HCEC 1CT (cell line): ENCODE measurements around the gene B2M.
"Not testable (repeated sequence)": the region's sequence is repeated elsewhere in the genome, so short reads cannot be mapped to it uniquely, and the experiment has no call there.

Source experiments
- DNase-seq: peaks from one replicate; pipeline ENCODE4 v3.0.0-alpha.2; 2017

The B2M gene

DNA sequence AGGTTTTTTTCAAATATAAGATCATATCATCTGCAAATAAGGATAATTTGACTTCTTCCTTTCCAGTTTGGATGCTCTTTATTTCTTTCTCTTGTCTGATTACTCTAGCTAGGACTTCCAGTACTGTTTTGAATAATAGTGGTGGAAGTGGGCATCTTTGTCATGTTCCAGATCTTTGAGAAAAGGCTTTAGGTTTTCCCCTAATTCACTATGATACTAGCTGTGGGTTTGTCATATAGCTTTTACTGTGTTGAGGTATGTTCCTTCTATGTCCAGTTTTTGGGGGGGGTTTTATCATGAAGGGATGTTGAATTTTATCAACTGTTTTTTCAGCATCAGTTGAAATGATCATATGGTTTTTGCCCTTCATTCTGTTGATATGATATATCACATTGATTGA lies 10.6 kb upstream of the B2M start:
- DNase-seq = not testable (repeated sequence)

DNA sequence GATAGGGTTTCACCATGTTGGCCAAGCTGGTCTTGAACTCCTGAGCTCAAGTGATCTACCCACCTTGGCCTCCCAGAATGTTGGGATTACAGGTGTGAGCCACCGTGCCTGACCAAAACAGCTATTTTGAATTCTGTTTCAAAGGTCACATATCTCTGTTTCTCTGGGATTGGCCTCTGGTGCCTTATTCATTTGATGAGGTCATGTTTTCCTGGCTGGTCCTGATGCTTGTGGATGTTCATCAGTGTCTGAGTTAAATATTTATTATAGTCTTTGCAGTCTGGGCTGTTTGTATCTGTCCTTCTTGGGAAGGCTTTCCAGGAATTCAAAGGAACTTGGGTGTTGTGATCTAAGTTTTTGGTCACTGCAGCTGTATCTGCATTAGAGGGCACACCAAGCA lies 5.3 kb upstream of the B2M start:
- DNase-seq = no peak

DNA sequence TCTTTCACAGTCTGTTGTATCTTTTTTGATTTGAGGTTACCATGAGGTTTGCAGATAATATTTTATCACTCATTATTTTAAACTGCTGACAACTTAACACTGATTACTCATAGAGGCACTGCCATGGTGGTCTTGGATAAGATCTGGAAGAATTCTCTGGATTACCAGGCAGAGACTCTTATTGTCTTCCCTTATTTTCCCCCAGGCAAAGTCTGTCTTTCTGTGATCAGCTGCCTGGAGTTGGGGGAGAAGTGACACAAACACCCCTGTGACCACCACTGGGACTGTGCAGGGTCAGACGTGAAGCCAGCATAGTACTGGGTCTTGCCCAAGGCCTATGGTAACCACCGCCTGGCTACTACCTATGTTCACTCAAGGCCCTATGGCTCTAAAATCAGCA lies 4.9 kb upstream of the B2M start:
- DNase-seq = no peak

DNA sequence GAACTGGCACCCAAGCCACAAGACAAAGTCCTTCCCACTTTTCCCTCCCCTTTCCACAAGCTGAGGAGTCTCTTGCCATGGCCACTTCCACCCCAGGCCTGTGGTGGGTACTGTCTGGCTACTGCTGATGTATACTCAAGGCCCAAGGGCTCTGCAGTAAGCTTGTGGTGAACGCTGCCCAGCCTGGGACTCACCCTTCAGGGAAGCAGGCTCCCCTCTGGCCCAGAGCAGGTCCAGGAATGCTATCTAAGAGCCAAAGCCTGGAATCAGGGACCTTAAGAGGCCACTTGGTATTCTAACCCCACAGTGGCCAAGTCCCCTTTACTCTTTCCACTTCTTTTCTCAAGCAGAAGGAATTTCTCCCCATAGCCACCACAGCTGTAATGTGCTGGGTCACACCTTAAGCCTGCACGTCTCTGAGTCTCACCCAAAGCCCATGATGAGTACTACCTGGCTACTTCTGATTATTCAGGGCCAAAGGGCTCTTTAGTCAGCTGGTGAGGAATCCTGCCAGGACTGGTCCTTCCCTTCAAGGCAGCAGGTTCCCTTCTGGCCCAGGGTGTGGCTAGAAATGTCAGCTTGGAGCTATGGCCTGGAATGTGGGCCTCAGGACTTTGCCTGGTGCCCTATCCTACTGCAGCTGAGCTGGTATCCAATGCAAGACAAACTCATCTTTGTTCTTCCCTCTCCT lies 4.2 kb upstream of the B2M start:
- DNase-seq = no peak

DNA sequence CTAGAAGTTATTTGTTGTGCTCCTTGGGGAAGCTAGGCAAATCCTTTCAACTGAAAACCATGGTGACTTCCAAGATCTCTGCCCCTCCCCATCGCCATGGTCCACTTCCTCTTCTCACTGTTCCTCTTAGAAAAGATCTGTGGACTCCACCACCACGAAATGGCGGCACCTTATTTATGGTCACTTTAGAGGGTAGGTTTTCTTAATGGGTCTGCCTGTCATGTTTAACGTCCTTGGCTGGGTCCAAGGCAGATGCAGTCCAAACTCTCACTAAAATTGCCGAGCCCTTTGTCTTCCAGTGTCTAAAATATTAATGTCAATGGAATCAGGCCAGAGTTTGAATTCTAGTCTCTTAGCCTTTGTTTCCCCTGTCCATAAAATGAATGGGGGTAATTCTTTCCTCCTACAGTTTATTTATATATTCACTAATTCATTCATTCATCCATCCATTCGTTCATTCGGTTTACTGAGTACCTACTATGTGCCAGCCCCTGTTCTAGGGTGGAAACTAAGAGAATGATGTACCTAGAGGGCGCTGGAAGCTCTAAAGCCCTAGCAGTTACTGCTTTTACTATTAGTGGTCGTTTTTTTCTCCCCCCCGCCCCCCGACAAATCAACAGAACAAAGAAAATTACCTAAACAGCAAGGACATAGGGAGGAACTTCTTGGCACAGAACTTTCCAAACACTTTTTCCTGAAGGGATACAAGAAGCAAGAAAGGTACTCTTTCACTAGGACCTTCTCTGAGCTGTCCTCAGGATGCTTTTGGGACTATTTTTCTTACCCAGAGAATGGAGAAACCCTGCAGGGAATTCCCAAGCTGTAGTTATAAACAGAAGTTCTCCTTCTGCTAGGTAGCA lies 851 bp upstream of the B2M start:
- peak; percentile 41 for DNase-seq

DNA sequence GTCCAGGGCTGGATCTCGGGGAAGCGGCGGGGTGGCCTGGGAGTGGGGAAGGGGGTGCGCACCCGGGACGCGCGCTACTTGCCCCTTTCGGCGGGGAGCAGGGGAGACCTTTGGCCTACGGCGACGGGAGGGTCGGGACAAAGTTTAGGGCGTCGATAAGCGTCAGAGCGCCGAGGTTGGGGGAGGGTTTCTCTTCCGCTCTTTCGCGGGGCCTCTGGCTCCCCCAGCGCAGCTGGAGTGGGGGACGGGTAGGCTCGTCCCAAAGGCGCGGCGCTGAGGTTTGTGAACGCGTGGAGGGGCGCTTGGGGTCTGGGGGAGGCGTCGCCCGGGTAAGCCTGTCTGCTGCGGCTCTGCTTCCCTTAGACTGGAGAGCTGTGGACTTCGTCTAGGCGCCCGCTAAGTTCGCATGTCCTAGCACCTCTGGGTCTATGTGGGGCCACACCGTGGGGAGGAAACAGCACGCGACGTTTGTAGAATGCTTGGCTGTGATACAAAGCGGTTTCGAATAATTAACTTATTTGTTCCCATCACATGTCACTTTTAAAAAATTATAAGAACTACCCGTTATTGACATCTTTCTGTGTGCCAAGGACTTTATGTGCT lies 527 bp downstream of the B2M start:
- DNase-seq = peak; percentile 37

DNA sequence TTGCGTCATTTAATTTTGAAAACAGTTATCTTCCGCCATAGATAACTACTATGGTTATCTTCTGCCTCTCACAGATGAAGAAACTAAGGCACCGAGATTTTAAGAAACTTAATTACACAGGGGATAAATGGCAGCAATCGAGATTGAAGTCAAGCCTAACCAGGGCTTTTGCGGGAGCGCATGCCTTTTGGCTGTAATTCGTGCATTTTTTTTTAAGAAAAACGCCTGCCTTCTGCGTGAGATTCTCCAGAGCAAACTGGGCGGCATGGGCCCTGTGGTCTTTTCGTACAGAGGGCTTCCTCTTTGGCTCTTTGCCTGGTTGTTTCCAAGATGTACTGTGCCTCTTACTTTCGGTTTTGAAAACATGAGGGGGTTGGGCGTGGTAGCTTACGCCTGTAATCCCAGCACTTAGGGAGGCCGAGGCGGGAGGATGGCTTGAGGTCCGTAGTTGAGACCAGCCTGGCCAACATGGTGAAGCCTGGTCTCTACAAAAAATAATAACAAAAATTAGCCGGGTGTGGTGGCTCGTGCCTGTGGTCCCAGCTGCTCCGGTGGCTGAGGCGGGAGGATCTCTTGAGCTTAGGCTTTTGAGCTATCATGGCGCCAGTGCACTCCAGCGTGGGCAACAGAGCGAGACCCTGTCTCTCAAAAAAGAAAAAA lies 1.2 kb downstream of the B2M start:
- DNase-seq = peak; percentile 77

DNA sequence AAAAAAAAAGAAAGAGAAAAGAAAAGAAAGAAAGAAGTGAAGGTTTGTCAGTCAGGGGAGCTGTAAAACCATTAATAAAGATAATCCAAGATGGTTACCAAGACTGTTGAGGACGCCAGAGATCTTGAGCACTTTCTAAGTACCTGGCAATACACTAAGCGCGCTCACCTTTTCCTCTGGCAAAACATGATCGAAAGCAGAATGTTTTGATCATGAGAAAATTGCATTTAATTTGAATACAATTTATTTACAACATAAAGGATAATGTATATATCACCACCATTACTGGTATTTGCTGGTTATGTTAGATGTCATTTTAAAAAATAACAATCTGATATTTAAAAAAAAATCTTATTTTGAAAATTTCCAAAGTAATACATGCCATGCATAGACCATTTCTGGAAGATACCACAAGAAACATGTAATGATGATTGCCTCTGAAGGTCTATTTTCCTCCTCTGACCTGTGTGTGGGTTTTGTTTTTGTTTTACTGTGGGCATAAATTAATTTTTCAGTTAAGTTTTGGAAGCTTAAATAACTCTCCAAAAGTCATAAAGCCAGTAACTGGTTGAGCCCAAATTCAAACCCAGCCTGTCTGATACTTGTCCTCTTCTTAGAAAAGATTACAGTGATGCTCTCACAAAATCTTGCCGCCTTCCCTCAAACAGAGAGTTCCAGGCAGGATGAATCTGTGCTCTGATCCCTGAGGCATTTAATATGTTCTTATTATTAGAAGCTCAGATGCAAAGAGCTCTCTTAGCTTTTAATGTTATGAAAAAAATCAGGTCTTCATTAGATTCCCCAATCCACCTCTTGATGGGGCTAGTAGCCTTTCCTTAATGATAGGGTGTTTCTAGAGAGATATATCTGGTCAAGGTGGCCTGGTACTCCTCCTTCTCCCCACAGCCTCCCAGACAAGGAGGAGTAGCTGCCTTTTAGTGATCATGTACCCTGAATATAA lies 2.0 kb downstream of the B2M start:
- DNase-seq = peak; percentile 46

DNA sequence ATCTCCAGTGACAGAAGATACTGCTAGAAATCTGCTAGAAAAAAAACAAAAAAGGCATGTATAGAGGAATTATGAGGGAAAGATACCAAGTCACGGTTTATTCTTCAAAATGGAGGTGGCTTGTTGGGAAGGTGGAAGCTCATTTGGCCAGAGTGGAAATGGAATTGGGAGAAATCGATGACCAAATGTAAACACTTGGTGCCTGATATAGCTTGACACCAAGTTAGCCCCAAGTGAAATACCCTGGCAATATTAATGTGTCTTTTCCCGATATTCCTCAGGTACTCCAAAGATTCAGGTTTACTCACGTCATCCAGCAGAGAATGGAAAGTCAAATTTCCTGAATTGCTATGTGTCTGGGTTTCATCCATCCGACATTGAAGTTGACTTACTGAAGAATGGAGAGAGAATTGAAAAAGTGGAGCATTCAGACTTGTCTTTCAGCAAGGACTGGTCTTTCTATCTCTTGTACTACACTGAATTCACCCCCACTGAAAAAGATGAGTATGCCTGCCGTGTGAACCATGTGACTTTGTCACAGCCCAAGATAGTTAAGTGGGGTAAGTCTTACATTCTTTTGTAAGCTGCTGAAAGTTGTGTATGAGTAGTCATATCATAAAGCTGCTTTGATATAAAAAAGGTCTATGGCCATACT lies 4.0 kb downstream of the B2M start:
- no peak for DNase-seq

DNA sequence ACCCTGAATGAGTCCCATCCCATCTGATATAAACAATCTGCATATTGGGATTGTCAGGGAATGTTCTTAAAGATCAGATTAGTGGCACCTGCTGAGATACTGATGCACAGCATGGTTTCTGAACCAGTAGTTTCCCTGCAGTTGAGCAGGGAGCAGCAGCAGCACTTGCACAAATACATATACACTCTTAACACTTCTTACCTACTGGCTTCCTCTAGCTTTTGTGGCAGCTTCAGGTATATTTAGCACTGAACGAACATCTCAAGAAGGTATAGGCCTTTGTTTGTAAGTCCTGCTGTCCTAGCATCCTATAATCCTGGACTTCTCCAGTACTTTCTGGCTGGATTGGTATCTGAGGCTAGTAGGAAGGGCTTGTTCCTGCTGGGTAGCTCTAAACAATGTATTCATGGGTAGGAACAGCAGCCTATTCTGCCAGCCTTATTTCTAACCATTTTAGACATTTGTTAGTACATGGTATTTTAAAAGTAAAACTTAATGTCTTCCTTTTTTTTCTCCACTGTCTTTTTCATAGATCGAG lies 4.5 kb downstream of the B2M start:
- no peak for DNase-seq

DNA sequence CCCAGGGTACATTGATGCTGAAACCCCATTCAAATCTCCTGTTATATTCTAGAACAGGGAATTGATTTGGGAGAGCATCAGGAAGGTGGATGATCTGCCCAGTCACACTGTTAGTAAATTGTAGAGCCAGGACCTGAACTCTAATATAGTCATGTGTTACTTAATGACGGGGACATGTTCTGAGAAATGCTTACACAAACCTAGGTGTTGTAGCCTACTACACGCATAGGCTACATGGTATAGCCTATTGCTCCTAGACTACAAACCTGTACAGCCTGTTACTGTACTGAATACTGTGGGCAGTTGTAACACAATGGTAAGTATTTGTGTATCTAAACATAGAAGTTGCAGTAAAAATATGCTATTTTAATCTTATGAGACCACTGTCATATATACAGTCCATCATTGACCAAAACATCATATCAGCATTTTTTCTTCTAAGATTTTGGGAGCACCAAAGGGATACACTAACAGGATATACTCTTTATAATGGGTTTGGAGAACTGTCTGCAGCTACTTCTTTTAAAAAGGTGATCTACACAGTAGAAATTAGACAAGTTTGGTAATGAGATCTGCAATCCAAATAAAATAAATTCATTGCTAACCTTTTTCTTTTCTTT lies 5.8 kb downstream of the B2M start:
- no peak for DNase-seq

DNA sequence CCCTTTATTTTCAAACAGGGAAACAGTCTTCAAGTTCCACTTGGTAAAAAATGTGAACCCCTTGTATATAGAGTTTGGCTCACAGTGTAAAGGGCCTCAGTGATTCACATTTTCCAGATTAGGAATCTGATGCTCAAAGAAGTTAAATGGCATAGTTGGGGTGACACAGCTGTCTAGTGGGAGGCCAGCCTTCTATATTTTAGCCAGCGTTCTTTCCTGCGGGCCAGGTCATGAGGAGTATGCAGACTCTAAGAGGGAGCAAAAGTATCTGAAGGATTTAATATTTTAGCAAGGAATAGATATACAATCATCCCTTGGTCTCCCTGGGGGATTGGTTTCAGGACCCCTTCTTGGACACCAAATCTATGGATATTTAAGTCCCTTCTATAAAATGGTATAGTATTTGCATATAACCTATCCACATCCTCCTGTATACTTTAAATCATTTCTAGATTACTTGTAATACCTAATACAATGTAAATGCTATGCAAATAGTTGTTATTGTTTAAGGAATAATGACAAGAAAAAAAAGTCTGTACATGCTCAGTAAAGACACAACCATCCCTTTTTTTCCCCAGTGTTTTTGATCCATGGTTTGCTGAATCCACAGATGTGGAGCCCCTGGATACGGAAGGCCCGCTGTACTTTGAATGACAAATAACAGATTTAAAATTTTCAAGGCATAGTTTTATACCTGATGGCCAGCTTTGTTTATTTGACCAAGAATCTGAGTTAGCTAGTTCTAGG lies 7.0 kb downstream of the B2M start:
- no peak for DNase-seq

DNA sequence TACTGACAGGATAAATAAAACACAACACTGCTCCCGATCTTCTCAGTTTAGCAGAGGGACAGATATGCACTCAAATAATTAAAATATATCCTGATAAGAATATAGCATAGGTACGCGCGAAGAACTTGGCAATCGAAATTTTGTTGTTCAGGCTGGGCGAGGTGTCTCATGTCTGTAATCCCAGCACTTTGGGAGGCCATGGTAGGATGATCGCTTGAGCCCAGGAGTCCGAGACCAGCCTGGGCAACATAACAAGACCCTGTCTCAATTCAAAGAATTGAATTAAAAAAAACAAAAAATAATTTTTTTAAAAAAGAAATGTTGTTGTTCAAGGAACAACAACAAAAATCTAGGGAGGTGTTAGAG lies 7.6 kb downstream of the B2M start:
- no peak for DNase-seq

DNA sequence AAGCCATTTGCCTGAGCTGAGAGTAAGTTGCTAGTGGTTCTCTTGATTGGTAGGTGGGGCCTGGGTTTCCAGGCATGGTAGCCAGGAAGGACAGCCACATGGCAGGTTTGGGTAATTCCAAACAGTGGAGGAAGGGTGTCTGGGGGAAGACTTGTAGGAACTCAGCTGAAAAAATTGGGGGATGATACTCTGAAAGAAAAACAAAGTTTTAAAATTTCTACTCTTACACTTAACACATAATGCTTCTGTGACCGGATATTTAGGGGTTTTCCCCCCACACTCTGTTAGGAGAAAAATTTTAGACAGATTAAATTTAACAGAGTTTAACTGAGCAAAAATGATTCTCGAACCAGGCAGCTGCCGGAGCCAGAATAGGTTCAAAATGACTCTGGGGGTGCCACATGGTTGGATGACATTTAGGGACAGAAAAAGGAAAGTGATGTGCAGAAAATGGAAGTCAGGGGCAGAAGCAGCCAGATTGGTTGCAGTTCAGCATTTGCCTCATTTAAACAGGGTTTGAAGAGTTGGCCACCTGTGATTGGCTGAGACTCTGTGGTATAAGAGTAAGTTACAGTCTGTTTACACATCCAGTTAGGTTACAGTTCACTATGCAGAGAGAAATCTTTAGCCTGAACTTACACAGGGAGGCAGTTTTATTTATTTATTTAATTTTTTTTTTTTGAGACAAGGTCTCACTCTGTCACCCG lies 8.1 kb downstream of the B2M start:
- DNase-seq = no peak

DNA sequence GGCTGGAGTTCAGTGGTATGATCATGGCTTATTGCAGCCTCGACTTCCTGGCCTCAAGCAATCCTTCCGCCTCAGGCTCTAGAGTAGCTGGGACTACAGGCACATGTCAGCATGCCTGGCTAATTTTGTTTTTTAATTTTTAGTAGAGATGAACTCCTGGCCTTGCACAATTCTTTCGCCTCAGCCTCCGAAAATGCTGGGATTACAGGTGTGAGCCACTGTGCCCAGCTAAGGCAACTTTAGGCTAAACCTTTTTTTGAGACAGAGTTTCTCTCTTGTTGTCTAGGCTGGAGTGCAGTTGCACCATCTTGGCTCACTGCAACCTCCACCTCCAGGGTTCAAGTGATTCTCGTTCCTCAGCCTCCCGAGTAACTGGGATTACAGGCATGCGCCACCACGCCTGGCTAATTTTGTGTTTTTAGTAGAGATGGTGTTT lies 8.7 kb downstream of the B2M start:
- not testable (repeated sequence) for DNase-seq

DNA sequence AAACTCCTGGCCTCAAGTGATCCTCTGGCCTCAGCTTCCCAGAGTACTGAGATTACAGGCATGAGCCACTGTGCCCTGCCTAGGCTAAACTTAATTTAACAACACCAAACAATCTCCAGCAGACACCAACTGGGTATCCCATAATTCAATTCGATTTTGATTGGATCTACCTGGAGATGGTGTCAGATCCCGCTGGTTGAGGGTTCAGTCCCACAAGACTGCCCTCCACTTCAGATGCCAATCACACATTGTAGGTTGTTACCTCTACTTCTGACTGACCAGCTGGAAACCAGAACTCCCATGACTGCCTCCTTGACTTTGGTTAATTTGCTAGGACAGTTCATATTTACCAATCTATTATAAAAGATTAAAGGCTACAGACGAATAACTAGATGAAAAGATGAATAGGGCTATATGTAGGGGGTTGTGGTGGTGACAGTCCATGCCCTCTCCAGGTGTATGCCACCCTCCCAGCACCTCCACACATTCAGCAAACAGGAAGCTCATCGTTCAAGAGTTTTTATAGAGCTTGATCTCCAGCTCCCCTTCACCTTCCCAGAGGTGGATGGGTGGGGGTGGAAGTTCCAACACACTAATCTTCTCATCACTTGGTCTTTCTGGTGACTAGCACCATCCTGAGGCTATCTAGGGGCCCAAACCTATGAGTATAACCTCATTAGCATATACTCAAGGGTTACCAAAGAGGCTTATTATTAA lies 9.3 kb downstream of the B2M start:
- DNase-seq = no peak

DNA sequence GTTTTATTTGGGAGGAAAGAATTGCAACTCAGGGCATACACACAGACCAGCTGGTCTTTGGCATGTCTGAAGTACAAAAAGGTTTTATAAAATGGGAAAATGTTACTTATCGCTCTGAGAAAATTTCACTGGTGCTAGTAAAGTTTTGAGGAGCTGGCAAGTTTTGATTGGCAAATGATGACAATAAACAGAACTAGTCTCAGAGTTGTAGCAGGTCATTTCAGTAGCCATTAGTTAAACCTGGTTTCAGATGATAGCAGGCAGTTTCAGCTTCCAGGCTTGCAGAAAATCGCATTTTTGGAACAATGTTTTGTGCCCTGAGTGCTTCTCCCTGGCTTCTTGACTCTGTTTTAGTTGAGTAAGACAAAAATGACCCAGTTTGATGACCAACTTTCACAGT lies 10.7 kb downstream of the B2M start:
- no peak for DNase-seq

DNA sequence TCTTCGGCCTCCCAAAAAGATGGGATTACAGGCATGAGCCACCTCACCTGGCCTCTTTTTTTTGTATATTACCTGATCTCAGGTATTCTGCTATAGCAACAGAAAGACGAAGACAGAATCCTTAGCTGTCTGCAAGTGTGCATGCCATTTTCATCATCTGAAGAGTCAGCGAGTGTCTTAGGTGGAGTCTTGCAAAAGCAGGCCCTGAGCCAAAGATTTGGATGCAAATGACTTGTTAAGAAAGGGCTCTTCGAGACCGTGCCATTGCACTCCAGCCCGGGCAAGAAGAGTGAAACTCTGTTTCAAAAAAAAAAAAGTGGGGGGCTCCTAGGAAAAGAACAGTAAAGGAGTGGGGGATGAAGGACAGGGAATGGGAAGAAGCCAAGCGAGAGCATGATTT lies 14.8 kb downstream of the B2M start:
- no peak for DNase-seq
